Immature natural killer cell (primary cell): Measurements from ENCODE around the gene CYTIP. TPM values are rescaled to one million over a fixed set of nuclear protein-coding genes. Genes with fewer than 3 reads are reported as not detected.

Experiments used
- DNase-seq, 3 donors: peaks; one replicate each; pipeline ENCODE4 v3.0.0; 2022; ENCODE audit warnings: mixed read lengths in 1 of 3
- H3K27ac Mint-ChIP-seq, 6 donors: one replicate each; pipeline ENCODE4 v1.8.0; 2020; ENCODE audit warnings: mixed read lengths in 6 of 6, mild to moderate bottlenecking in 5 of 6, inconsistent platforms in 4 of 6, moderate library complexity in 3 of 6
- H3K27me3 Mint-ChIP-seq, 3 donors: one replicate each; pipeline ENCODE4 v1.8.0; 2020 to 2021; ENCODE audit warnings: low read depth in 3 of 3, mild to moderate bottlenecking in 3 of 3, mixed read lengths in 3 of 3, moderate library complexity in 3 of 3, inconsistent platforms in 1 of 3
- H3K36me3 Mint-ChIP-seq, 3 donors: one replicate each; pipeline ENCODE4 v1.8.0; 2020; ENCODE audit warnings: mixed read lengths in 3 of 3, inconsistent platforms in 2 of 3, mild to moderate bottlenecking in 2 of 3
- H3K4me1 Mint-ChIP-seq, 2 donors: one replicate each; pipeline ENCODE4 v1.8.0; 2020; ENCODE audit warnings: inconsistent platforms in 2 of 2, mild to moderate bottlenecking in 2 of 2, mixed read lengths in 2 of 2, moderate library complexity in 1 of 2
- H3K4me3 Mint-ChIP-seq, 5 donors: one replicate each; pipeline ENCODE4 v1.8.0; 2020; ENCODE audit warnings: mild to moderate bottlenecking in 5 of 5, mixed read lengths in 5 of 5, inconsistent platforms in 3 of 5, moderate library complexity in 3 of 5
- H3K9me3 Mint-ChIP-seq, 6 donors: one replicate each; pipeline ENCODE4 v1.8.0; 2020; ENCODE audit warnings: mild to moderate bottlenecking in 6 of 6, mixed read lengths in 6 of 6, inconsistent platforms in 4 of 6, moderate library complexity in 3 of 6
- polyA plus RNA-seq, 3 donors: library from polyadenylated mRNA; unstranded; fragments of 300-500 nt; fragmentation: Illumina TruSeq; gene quantifications; one replicate each; pipeline ENCODE4 v1.2.3, GENCODE V29; 2021

Gene CYTIP
- polyA plus RNA-seq, 3 donors from 2014 or later, result 84.4 to 142 (median 111) TPM

DNA sequence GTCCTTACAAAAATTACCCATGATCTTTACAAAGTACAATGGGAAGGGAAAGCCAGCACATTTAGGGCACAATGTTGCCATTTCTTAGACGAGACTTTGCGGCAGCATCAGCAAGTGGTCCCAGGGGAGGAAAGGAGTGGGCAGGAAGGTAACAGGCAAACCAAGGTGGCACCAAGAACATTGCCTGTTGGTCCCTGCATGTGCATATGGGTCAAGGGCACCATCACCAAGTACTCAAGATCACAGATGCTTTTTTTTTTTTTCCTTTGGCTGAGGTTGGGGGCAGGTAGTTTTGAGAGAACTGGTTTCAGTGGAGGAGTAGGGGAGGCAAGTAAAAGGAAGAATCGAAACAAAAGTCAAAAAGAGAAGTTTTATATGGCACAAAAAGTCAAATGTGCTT lies 752 bp upstream of the CYTIP start:
- DNase-seq, result no peak
- Mint-ChIP-seq H3K4me1 (peaks cover 39 to 49% of the 10 kb centered on the region in 2 donors), H3K27ac (peak overlapping the region; percentile 95 to 100 (median 98)), H3K4me3 (peak overlapping the region; percentile 94 to 99 (median 95)), H3K36me3 (peaks cover 18 to 35% (median 33%) of the 10 kb centered on the region in 3 donors), H3K27me3 (peaks cover 3 to 39% (median 26%) of the 10 kb centered on the region in 3 donors), H3K9me3 (no peaks in the 10 kb centered on the region)

DNA sequence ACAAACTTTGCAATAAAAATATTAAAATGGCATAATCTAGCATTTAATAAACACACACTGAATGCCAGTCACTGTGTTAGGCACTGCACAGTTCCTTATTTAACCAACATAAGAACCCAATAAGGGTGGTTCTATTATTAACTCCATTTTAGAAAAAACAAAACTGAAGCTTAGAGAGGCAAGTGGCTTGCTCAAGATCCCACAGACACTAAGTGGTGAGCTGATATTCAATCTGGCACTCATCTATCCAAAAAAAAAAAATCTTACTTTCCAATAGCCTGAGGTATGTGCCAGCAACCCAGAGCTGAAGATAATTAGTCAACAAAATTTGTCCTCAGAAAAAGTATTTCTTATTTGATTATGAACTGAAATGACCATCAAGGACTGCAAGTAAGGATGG lies 799 bp downstream of the CYTIP start:
- peaks cover 52 to 63% of the 10 kb centered on the region in 2 donors for H3K4me1 Mint-ChIP-seq
- no peak for DNase-seq

DNA sequence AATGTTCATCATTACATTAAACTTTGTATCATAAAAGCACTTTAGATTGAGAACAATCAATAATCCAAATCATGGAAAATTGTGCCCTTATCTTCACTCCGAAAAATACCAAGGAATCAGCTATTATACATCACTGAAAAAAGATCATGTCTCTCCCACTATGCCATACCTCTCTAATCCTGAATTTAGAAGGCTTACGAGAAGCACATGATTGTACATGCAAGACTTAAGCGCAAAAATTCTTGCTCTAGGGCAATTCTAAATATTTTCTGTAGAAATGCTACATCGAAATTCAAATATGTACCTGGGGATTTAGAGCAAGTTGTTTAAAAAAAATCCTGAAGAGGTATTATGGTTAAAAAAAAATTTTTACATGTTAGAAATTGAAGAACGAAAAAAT lies 1.3 kb downstream of the CYTIP start:
- Mint-ChIP-seq H3K4me3 (peak overlapping the region; percentile 94 to 99 (median 95)), H3K36me3 (peaks cover 24 to 43% (median 41%) of the 10 kb centered on the region in 3 donors)

More for the DNA sequence above, 799 bp downstream of the CYTIP start:
- H3K9me3 Mint-ChIP-seq, result no peaks in the 10 kb centered on the region
- peak overlapping the region; percentile 95 to 100 (median 98) for H3K27ac Mint-ChIP-seq
- peaks cover 3 to 40% (median 25%) of the 10 kb centered on the region in 3 donors for H3K27me3 Mint-ChIP-seq
- H3K4me3 Mint-ChIP-seq, result peak overlapping the region; percentile 94 to 99 (median 95)
- peaks cover 23 to 39% (median 37%) of the 10 kb centered on the region in 3 donors for H3K36me3 Mint-ChIP-seq

GRCh38 chr2:157442191-157442590 lies 1.7 kb downstream of the CYTIP start:
- Mint-ChIP-seq H3K9me3 (no peaks in the 10 kb centered on the region), H3K27me3 (peaks cover 3 to 40% (median 24%) of the 10 kb centered on the region in 3 donors), H3K4me3 (peak overlapping the region; percentile 94 to 99 (median 95)), H3K36me3 (peaks cover 24 to 43% (median 43%) of the 10 kb centered on the region in 3 donors), H3K27ac (peak overlapping the region; percentile 95 to 100 (median 98)), H3K4me1 (peaks cover 52 to 63% of the 10 kb centered on the region in 2 donors)
- DNase-seq, result no peak

More for the DNA sequence above, 1.3 kb downstream of the CYTIP start:
- H3K4me1 Mint-ChIP-seq, result peaks cover 52 to 63% of the 10 kb centered on the region in 2 donors
- H3K27me3 Mint-ChIP-seq, result peaks cover 3 to 40% (median 24%) of the 10 kb centered on the region in 3 donors
- no peak for DNase-seq
- H3K9me3 Mint-ChIP-seq, result no peaks in the 10 kb centered on the region
- peak overlapping the region; percentile 95 to 100 (median 98) for H3K27ac Mint-ChIP-seq

DNA sequence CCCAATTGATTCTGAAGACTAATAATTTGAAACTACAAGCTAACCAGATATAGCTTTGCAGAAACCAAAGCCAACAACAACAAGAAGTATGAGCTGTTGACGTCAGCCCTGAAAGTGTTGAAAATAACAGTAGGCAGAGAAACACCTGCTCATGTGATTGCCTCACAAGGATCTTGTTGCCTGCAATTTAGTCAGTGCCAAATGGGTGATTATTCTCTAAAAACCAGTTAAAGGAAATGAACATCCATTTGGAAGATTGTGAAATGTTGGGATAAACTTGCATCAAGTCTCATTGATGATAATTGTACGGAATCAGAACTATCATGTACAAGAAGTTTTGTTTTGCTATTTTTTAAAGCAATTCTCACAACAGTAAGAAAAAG lies 2.8 kb downstream of the CYTIP start:
- peak overlapping the region; percentile 95 to 100 (median 98) for H3K27ac Mint-ChIP-seq
- H3K4me1 Mint-ChIP-seq, result peaks cover 54 to 66% of the 10 kb centered on the region in 2 donors
- H3K27me3 Mint-ChIP-seq, result peaks cover 3 to 40% (median 29%) of the 10 kb centered on the region in 3 donors
- H3K4me3 Mint-ChIP-seq, result peak overlapping the region; percentile 94 to 99 (median 95)
- peaks cover 28 to 47% (median 43%) of the 10 kb centered on the region in 3 donors for H3K36me3 Mint-ChIP-seq
- peak; percentile 70 to 79 (median 78) for DNase-seq
- H3K9me3 Mint-ChIP-seq, result no peaks in the 10 kb centered on the region

- H3K9me3 Mint-ChIP-seq, result no peaks in the 10 kb centered on the region
- peaks cover 3 to 40% (median 29%) of the 10 kb centered on the region in 3 donors for H3K27me3 Mint-ChIP-seq
- DNase-seq, result peak in 1 of 3 donors; percentile 43
- H3K4me1 Mint-ChIP-seq, result peaks cover 59 to 72% of the 10 kb centered on the region in 2 donors
- H3K27ac Mint-ChIP-seq, result peak overlapping the region; percentile 95 to 100 (median 98)
- H3K36me3 Mint-ChIP-seq, result peaks cover 28 to 47% (median 43%) of the 10 kb centered on the region in 3 donors
- peak overlapping the region; percentile 94 to 99 (median 95) for H3K4me3 Mint-ChIP-seq
Observed at GRCh38 chr2:157440404-157441071, 3.4 kb downstream of the CYTIP start.

GRCh38 chr2:157439824-157440186 lies 4.1 kb downstream of the CYTIP start:
- Mint-ChIP-seq H3K27me3 (peaks cover 3 to 41% (median 31%) of the 10 kb centered on the region in 3 donors), H3K27ac (peak overlapping the region; percentile 95 to 100 (median 98)), H3K36me3 (peaks cover 28 to 48% (median 48%) of the 10 kb centered on the region in 3 donors)

GRCh38 chr2:157438863-157439823 lies 4.7 kb downstream of the CYTIP start:
- peaks cover 30 to 54% (median 52%) of the 10 kb centered on the region in 3 donors for H3K36me3 Mint-ChIP-seq
- H3K4me3 Mint-ChIP-seq, result peak overlapping the region; percentile 94 to 99 (median 95)
- H3K9me3 Mint-ChIP-seq, result no peaks in the 10 kb centered on the region
- DNase-seq, result no peak
- peaks cover 3 to 42% (median 37%) of the 10 kb centered on the region in 3 donors for H3K27me3 Mint-ChIP-seq
- peak overlapping the region; percentile 95 to 100 (median 98) for H3K27ac Mint-ChIP-seq
- H3K4me1 Mint-ChIP-seq, result peaks cover 60 to 73% of the 10 kb centered on the region in 2 donors

More at GRCh38 chr2:157439824-157440186, 4.1 kb downstream of the CYTIP start:
- peaks cover 60 to 73% of the 10 kb centered on the region in 2 donors for H3K4me1 Mint-ChIP-seq
- peak overlapping the region; percentile 94 to 99 (median 95) for H3K4me3 Mint-ChIP-seq
- peak in 2 of 3 donors; percentile 50 to 54 for DNase-seq
- no peaks in the 10 kb centered on the region for H3K9me3 Mint-ChIP-seq

GRCh38 chr2:157433394-157433793 lies 10.5 kb downstream of the CYTIP start:
- H3K9me3 Mint-ChIP-seq, result no peaks in the 10 kb centered on the region
- peaks cover 0 to 13% (median 8%) of the 10 kb centered on the region in 3 donors for H3K27me3 Mint-ChIP-seq
- peaks cover 46 to 74% (median 61%) of the 10 kb centered on the region in 3 donors for H3K36me3 Mint-ChIP-seq
- H3K4me1 Mint-ChIP-seq, result peaks cover 91 to 99% of the 10 kb centered on the region in 2 donors
- peak overlapping the region; percentile 67 to 99 (median 95) for H3K4me3 Mint-ChIP-seq
- DNase-seq, result no peak
- H3K27ac Mint-ChIP-seq, result peak overlapping the region; percentile 83 to 99 (median 90)

DNA sequence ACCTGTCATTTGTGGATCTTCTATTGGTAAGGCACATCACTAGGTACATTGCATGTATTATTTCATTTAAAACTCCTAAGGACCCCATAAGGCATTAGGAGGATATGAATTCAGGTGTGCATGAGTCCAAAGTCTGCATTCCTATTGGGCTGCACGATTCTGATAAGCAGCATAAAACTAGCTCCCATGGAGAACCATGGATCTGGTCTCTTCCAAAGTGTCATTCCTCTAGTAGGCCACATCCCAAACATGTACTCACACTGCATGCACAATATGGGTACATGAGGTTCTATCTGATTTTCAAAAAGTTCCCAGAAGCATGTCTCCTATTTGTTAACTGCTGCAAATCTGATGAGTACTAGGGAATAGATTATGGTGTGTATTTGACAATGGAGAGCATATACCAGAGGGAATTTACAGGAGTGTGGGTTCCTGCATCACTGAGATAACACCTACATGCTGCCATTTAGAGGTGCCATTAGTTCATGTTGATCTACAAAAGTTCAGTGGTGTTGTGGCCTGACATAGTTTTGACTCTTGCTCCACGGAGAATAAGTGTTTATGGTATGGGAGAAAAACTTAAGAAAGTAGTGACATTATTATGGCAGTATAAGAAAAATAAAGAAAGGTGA lies 11.3 kb downstream of the CYTIP start:
- Mint-ChIP-seq H3K4me1 (peaks cover 86 to 99% of the 10 kb centered on the region in 2 donors), H3K9me3 (no peaks in the 10 kb centered on the region), H3K27me3 (peaks cover 0 to 13% (median 8%) of the 10 kb centered on the region in 3 donors), H3K36me3 (peaks cover 46 to 75% (median 62%) of the 10 kb centered on the region in 3 donors), H3K27ac (peak overlapping the region; percentile 83 to 99 (median 90)), H3K4me3 (peak overlapping the region; percentile 67 to 99 (median 95))
- no peak for DNase-seq

GRCh38 chr2:157431176-157431575 lies 12.7 kb downstream of the CYTIP start:
- Mint-ChIP-seq H3K9me3 (peaks cover 0 to 5% (median 0%) of the 10 kb centered on the region in 6 donors), H3K27ac (peak overlapping the region; percentile 77 to 99 (median 82)), H3K4me3 (peak overlapping the region in 1 of 5 donors; percentile 32), H3K36me3 (peaks cover 56 to 84% (median 76%) of the 10 kb centered on the region in 3 donors), H3K27me3 (peaks cover 0 to 9% (median 8%) of the 10 kb centered on the region in 3 donors), H3K4me1 (peaks cover 83 to 99% of the 10 kb centered on the region in 2 donors)
- DNase-seq, result no peak

DNA sequence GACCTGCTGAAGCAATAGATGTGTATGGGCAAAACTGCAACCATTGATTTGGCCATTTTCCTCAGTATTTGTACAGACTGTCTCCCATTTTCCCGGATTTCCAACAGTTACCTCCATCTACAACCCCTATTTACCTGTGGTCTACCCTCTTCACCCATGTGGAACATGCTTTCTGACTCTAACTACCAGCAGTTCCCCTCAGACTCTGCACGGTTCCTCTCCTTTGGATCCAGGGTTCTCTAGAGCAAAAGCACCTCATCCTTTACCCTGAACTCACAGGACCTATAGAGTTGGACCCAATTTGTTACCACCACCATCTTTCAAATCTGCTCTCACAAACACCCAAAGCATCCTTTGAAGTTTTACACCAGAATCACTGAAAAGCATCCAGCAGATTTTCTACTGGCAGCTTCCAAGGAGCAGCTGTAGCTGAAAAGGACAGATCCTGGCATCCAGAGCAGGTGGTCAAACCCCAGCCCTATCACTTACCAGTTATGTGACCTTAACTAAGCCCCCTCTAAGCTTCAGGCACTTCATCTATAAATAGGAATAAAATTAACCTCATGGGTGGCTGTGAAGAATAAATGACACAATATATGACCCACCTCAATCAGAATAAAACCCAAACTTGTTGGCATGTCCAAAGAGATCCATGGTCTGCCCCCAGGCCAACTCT lies 15.3 kb downstream of the CYTIP start:
- Mint-ChIP-seq H3K4me3 (no peak overlapping the region), H3K36me3 (peaks cover 71 to 91% (median 81%) of the 10 kb centered on the region in 3 donors), H3K9me3 (peaks cover 0 to 12% (median 3%) of the 10 kb centered on the region in 6 donors), H3K4me1 (peaks cover 62 to 91% of the 10 kb centered on the region in 2 donors), H3K27ac (peak overlapping the region; percentile 57 to 90 (median 68)), H3K27me3 (peaks cover 0 to 3% (median 0%) of the 10 kb centered on the region in 3 donors)
- DNase-seq, result no peak
